Endothelial cell (in vitro differentiated cells): ENCODE data around the gene OR52H1. TPM values are rescaled to one million over a fixed set of nuclear protein-coding genes. Genes with fewer than 3 reads are reported as not detected.

Source experiments
- DNase-seq: peaks from one replicate; pipeline ENCODE4 v3.0.0; 2021; ENCODE audit warnings: low spot score
- H3K27ac Mint-ChIP-seq: one replicate; pipeline ENCODE4 v1.8.0; 2021; ENCODE audit warnings: mixed read lengths, inconsistent platforms; ENCODE audit not compliant: unreplicated experiment
- H3K27me3 Mint-ChIP-seq: one replicate; pipeline ENCODE4 v1.8.0; 2021; ENCODE audit warnings: mild to moderate bottlenecking, moderate library complexity, mixed read lengths, inconsistent platforms; ENCODE audit not compliant: unreplicated experiment
- H3K36me3 Mint-ChIP-seq: one replicate; pipeline ENCODE4 v1.8.0; 2021; ENCODE audit warnings: mild to moderate bottlenecking, low read depth, mixed read lengths, inconsistent platforms; ENCODE audit not compliant: unreplicated experiment
- H3K4me1 Mint-ChIP-seq: one replicate; pipeline ENCODE4 v1.8.0; 2021; ENCODE audit warnings: mild to moderate bottlenecking, mixed read lengths, inconsistent platforms; ENCODE audit not compliant: unreplicated experiment
- H3K4me3 Mint-ChIP-seq: one replicate; pipeline ENCODE4 v1.8.0; 2021; ENCODE audit warnings: mild to moderate bottlenecking, mixed read lengths, inconsistent platforms; ENCODE audit not compliant: unreplicated experiment
- H3K9me3 Mint-ChIP-seq: one replicate; pipeline ENCODE4 v1.8.0; 2021; ENCODE audit warnings: mixed read lengths, inconsistent platforms; ENCODE audit not compliant: unreplicated experiment
- CTCF ChIP-seq: fragments of 200-600 bp; sonication (generic); IDR thresholded peaks from one replicate; pipeline ENCODE4 v1.5.0; 2021; ENCODE audit warnings: antibody characterized with exemption; ENCODE audit not compliant: unreplicated experiment
- total RNA-seq: library from RNA; stranded (reverse); fragmentation: NEBNext Ultra II Directional; extraction: Animal tissue kit (Norgen Biotek cat#: 25700); gene quantifications from one replicate; pipeline ENCODE4 v1.2.1, GENCODE V29; 2021; ENCODE audit not compliant: unreplicated experiment

Gene OR52H1
- total RNA-seq, 1 donor from 2014 or later: 2.1 TPM

GRCh38 chr11:5553343-5553742 is 5.0 kb upstream of the OR52H1 start:
- H3K36me3 Mint-ChIP-seq: no peaks in the 10 kb centered on the region
- no peak for DNase-seq

GRCh38 chr11:5550440-5551095 is 2.2 kb upstream of the OR52H1 start:
- H3K36me3 Mint-ChIP-seq: no peaks in the 10 kb centered on the region
- no peaks in the 10 kb centered on the region for H3K4me1 Mint-ChIP-seq
- no peak for DNase-seq
- no peaks in the 10 kb centered on the region for H3K9me3 Mint-ChIP-seq
- H3K27me3 Mint-ChIP-seq: no peaks in the 10 kb centered on the region
- no peak overlapping the region for H3K4me3 Mint-ChIP-seq
- no peak for TF ChIP-seq CTCF
- H3K27ac Mint-ChIP-seq: no peak overlapping the region

More at GRCh38 chr11:5553343-5553742, 5.0 kb upstream of the OR52H1 start:
- H3K27me3 Mint-ChIP-seq: no peaks in the 10 kb centered on the region
- TF ChIP-seq CTCF: no peak
- H3K4me1 Mint-ChIP-seq: peaks cover 10% of the 10 kb centered on the region
- H3K27ac Mint-ChIP-seq: no peak overlapping the region
- H3K9me3 Mint-ChIP-seq: no peaks in the 10 kb centered on the region
- no peak overlapping the region for H3K4me3 Mint-ChIP-seq

DNA sequence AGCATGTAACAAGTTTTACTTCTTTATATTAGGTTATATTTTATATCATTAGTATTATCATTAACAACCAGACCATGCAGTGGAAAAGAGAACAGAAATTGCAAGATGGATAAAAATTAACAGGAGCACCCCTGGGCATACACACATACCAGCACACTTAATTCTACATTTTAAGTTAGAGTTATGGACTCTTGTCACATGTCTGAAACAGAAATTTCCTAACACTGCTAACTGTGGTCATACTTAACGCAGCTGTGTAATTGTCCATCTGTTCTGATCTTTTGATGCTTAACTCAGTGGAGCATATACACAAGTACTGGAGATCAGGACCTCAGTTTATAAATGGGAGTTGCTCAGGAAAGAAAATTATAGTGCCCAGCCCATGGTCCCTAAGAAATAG is 358 bp downstream of the OR52H1 start:
- no peak for TF ChIP-seq CTCF
- no peaks in the 10 kb centered on the region for H3K9me3 Mint-ChIP-seq
- no peaks in the 10 kb centered on the region for H3K4me1 Mint-ChIP-seq
- no peak for DNase-seq
- H3K4me3 Mint-ChIP-seq: no peak overlapping the region
- H3K27ac Mint-ChIP-seq: no peak overlapping the region
- H3K27me3 Mint-ChIP-seq: no peaks in the 10 kb centered on the region
- H3K36me3 Mint-ChIP-seq: no peaks in the 10 kb centered on the region

DNA sequence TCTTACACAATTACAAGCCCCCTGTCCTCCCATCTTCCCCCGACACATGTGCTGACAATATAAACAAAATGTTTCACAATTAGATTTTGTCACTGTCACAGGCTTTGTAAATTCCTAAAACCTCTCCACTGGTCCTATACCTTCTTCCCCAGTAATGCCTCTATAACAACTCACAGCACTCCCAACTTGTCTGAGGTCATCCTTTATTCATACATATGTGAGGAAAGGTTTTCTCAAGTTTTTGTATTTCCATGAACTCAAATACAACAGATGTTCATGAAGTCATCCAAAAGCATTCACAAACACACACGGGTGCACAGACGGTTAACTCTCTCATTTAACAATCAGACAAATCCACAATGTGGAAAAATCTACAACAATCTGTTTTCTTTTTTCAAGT is 1.9 kb downstream of the OR52H1 start:
- TF ChIP-seq CTCF: no peak
- no peak overlapping the region for H3K4me3 Mint-ChIP-seq
- no peak overlapping the region for H3K27ac Mint-ChIP-seq
- no peaks in the 10 kb centered on the region for H3K9me3 Mint-ChIP-seq
- no peaks in the 10 kb centered on the region for H3K4me1 Mint-ChIP-seq
- DNase-seq: no peak
- no peaks in the 10 kb centered on the region for H3K36me3 Mint-ChIP-seq
- H3K27me3 Mint-ChIP-seq: no peaks in the 10 kb centered on the region

- no peaks in the 10 kb centered on the region for H3K36me3 Mint-ChIP-seq
- no peak overlapping the region for H3K27ac Mint-ChIP-seq
- H3K4me3 Mint-ChIP-seq: no peak overlapping the region
- H3K9me3 Mint-ChIP-seq: no peaks in the 10 kb centered on the region
- no peak for DNase-seq
- peaks cover 2% of the 10 kb centered on the region for H3K4me1 Mint-ChIP-seq
- no peaks in the 10 kb centered on the region for H3K27me3 Mint-ChIP-seq
- no peak for TF ChIP-seq CTCF
Measured at GRCh38 chr11:5541427-5541826, 6.9 kb downstream of the OR52H1 start.
